ENCODE data around the gene SOCS3.
A peak's percentile ranks its signal among the peaks of the same experiment; 100 is the strongest.

SOCS3 gene

GRCh38 chr17:78367193-78367592 lies 7.3 kb upstream of the SOCS3 start:
- peak overlapping the region; percentile 93 for H3K18ac ChIP-seq (ENCODE audit: low read length)
- peak overlapping the region; percentile 95 for H2BK15ac ChIP-seq (ENCODE audit: low read length)
- no peak overlapping the region for H3K9ac ChIP-seq (ENCODE audit: low read depth, low read length, poor library complexity)
- no peak overlapping the region for H3K14ac ChIP-seq (ENCODE audit: low read length)
- peak overlapping the region; percentile 30 for H2BK12ac ChIP-seq (ENCODE audit: low read length)
- peak overlapping the region; percentile 10 for H2BK120ac ChIP-seq (ENCODE audit: low read depth, low read length)
- H3K79me1 ChIP-seq (ENCODE audit: low read depth, low read length): no peaks in the 10 kb centered on the region
- no peak overlapping the region for H2AFZ ChIP-seq (ENCODE audit: low read length)
- no peak overlapping the region for H3K4ac ChIP-seq (ENCODE audit: low read length)
- H3K9me3 ChIP-seq (replicated peaks in 1 of 2; ENCODE audit: control insufficient read depth in 2 of 2, insufficient read depth in 1 of 2, low read depth in 1 of 2, low read length in 2 of 2): no peaks in the 10 kb centered on the region
- no peak overlapping the region for H4K8ac ChIP-seq (ENCODE audit: low read depth, low read length)
- no peaks in the 10 kb centered on the region for H3K27me3 ChIP-seq (ENCODE audit: control insufficient read depth in 3 of 3, insufficient read depth in 3 of 3, low read depth in 1 of 3, low read length in 3 of 3)
- no peak overlapping the region for H3K4me2 ChIP-seq (ENCODE audit: insufficient read depth, low read length, poor library complexity, severe bottlenecking)
- no CpG with 5 or more reads among the region's 5 CpGs for WGBS, 2 donors (ENCODE audit: extremely low coverage in 2 of 2, insufficient read length in 2 of 2, insufficient replicate concordance in 1 of 2)
- H2AK5ac ChIP-seq (ENCODE audit: low read depth, low read length): peak overlapping the region; percentile 79
- peak overlapping the region; percentile 43 for H3K27ac ChIP-seq (replicated peaks; ENCODE audit: low read length)
- H3K36me3 ChIP-seq (replicated peaks in 1 of 2; ENCODE audit: control insufficient read depth in 2 of 2, insufficient read depth in 2 of 2, low read length in 2 of 2): no peaks in the 10 kb centered on the region
- no peak overlapping the region for H2BK5ac ChIP-seq (ENCODE audit: low read length)
- H3K4me1 ChIP-seq (ENCODE audit: control insufficient read depth in 2 of 2, insufficient read depth in 1 of 2, low read depth in 1 of 2, low read length in 2 of 2): peaks cover 50 to 55% of the 10 kb centered on the region in 2 donors
- H3K4me3 ChIP-seq (ENCODE audit: low read length in 2 of 2): no peak overlapping the region
- no peak overlapping the region for H4K91ac ChIP-seq (ENCODE audit: low read depth, low read length, poor library complexity)
- no peak for DNase-seq (ENCODE audit: low spot score)
- no peak overlapping the region for H3K23ac ChIP-seq (ENCODE audit: low read depth, low read length, poor library complexity)

GRCh38 chr17:78366109-78366848 lies 6.4 kb upstream of the SOCS3 start:
- DNase-seq (ENCODE audit: low spot score): no peak
- peak overlapping the region; percentile 97 for H4K91ac ChIP-seq (ENCODE audit: low read depth, low read length, poor library complexity)
- H3K4me1 ChIP-seq (ENCODE audit: control insufficient read depth in 2 of 2, insufficient read depth in 1 of 2, low read depth in 1 of 2, low read length in 2 of 2): peaks cover 52 to 57% of the 10 kb centered on the region in 2 donors
- H3K14ac ChIP-seq (ENCODE audit: low read length): no peak overlapping the region
- H2BK5ac ChIP-seq (ENCODE audit: low read length): peak overlapping the region; percentile 99
- peak overlapping the region; percentile 6 for H3K23ac ChIP-seq (ENCODE audit: low read depth, low read length, poor library complexity)
- H3K79me1 ChIP-seq (ENCODE audit: low read depth, low read length): no peaks in the 10 kb centered on the region
- peak overlapping the region; percentile 60 for H3K4ac ChIP-seq (ENCODE audit: low read length)
- peak overlapping the region; percentile 98 for H3K18ac ChIP-seq (ENCODE audit: low read length)
- no CpG with 5 or more reads among the region's 18 CpGs for WGBS, 2 donors (ENCODE audit: extremely low coverage in 2 of 2, insufficient read length in 2 of 2, insufficient replicate concordance in 1 of 2)
- peak overlapping the region; percentile 71 for H3K9ac ChIP-seq (ENCODE audit: low read depth, low read length, poor library complexity)
- H3K9me3 ChIP-seq (replicated peaks in 1 of 2; ENCODE audit: control insufficient read depth in 2 of 2, insufficient read depth in 1 of 2, low read depth in 1 of 2, low read length in 2 of 2): no peaks in the 10 kb centered on the region
- peak overlapping the region; percentile 94 for H2BK15ac ChIP-seq (ENCODE audit: low read length)
- peak overlapping the region; percentile 89 for H2BK120ac ChIP-seq (ENCODE audit: low read depth, low read length)
- H2AK5ac ChIP-seq (ENCODE audit: low read depth, low read length): peak overlapping the region; percentile 98
- peak overlapping the region; percentile 19 for H2AFZ ChIP-seq (ENCODE audit: low read length)
- peak overlapping the region; percentile 98 for H3K27ac ChIP-seq (replicated peaks; ENCODE audit: low read length)
- H2BK12ac ChIP-seq (ENCODE audit: low read length): peak overlapping the region; percentile 53
- peak overlapping the region; percentile 65 for H3K4me2 ChIP-seq (ENCODE audit: insufficient read depth, low read length, poor library complexity, severe bottlenecking)
- H3K27me3 ChIP-seq (ENCODE audit: control insufficient read depth in 3 of 3, insufficient read depth in 3 of 3, low read depth in 1 of 3, low read length in 3 of 3): no peaks in the 10 kb centered on the region
- no peak overlapping the region for H4K8ac ChIP-seq (ENCODE audit: low read depth, low read length)
- no peaks in the 10 kb centered on the region for H3K36me3 ChIP-seq (replicated peaks in 1 of 2; ENCODE audit: control insufficient read depth in 2 of 2, insufficient read depth in 2 of 2, low read length in 2 of 2)
- peak overlapping the region; percentile 26 to 29 for H3K4me3 ChIP-seq (ENCODE audit: low read length in 2 of 2)

DNA sequence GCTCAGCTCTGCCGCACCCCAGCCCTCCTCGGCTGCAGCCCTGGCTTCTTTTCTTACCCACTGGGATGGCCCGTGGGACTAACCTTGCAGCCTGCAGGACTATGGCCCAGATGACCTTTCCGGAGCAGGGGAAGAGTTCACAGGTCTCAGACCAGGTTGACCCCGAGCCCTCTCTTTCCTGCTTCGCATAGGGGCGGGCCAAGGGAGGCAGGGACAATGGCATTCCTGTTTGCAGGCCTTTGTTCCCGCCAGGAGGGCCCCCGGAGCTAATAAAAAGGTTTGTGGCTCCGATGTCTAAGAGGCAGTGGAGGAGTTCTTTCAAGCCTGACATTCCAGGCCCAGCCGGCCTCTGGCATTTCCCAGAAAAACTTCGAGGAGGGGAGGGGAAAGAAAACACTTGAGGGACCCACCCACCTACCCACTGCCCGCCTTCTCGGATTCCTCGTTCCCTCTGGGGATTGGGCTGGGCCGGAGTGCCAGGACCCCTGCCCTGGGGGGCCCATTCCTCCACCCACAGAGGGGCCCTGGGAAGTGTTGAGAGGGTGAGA lies 5.8 kb upstream of the SOCS3 start:
- Histone ChIP-seq H3K4me1 (ENCODE audit: control insufficient read depth in 2 of 2, insufficient read depth in 1 of 2, low read depth in 1 of 2, low read length in 2 of 2) (peaks cover 55 to 61% of the 10 kb centered on the region in 2 donors), H2AK5ac (ENCODE audit: low read depth, low read length) (peak overlapping the region; percentile 100), H2BK12ac (ENCODE audit: low read length) (peak overlapping the region; percentile 99), H2AFZ (ENCODE audit: low read length) (peak overlapping the region; percentile 19), H3K27me3 (ENCODE audit: control insufficient read depth in 3 of 3, insufficient read depth in 3 of 3, low read depth in 1 of 3, low read length in 3 of 3) (no peaks in the 10 kb centered on the region), H3K14ac (ENCODE audit: low read length) (no peak overlapping the region), H3K36me3 (replicated peaks in 1 of 2; ENCODE audit: control insufficient read depth in 2 of 2, insufficient read depth in 2 of 2, low read length in 2 of 2) (no peaks in the 10 kb centered on the region), H3K18ac (ENCODE audit: low read length) (peak overlapping the region; percentile 100), H2BK5ac (ENCODE audit: low read length) (peak overlapping the region; percentile 100), H3K9ac (ENCODE audit: low read depth, low read length, poor library complexity) (peak overlapping the region; percentile 6), H3K23ac (ENCODE audit: low read depth, low read length, poor library complexity) (peak overlapping the region; percentile 52), H3K4ac (ENCODE audit: low read length) (peak overlapping the region; percentile 60), H2BK120ac (ENCODE audit: low read depth, low read length) (peak overlapping the region; percentile 100), H3K27ac (replicated peaks; ENCODE audit: low read length) (peak overlapping the region; percentile 99), H3K4me2 (ENCODE audit: insufficient read depth, low read length, poor library complexity, severe bottlenecking) (peak overlapping the region; percentile 65), H3K9me3 (replicated peaks in 1 of 2; ENCODE audit: control insufficient read depth in 2 of 2, insufficient read depth in 1 of 2, low read depth in 1 of 2, low read length in 2 of 2) (no peaks in the 10 kb centered on the region), H3K4me3 (ENCODE audit: low read length in 2 of 2) (peak overlapping the region in 1 of 2 donors; percentile 29), H3K79me1 (ENCODE audit: low read depth, low read length) (no peaks in the 10 kb centered on the region), H4K8ac (ENCODE audit: low read depth, low read length) (no peak overlapping the region), H2BK15ac (ENCODE audit: low read length) (peak overlapping the region; percentile 96), H4K91ac (ENCODE audit: low read depth, low read length, poor library complexity) (peak overlapping the region; percentile 100)
- no CpG with 5 or more reads among the region's 16 CpGs for WGBS, 2 donors (ENCODE audit: extremely low coverage in 2 of 2, insufficient read length in 2 of 2, insufficient replicate concordance in 1 of 2)
- DNase-seq (ENCODE audit: low spot score): peak; percentile 96
